ENCODE measurements around the gene ITGB3.
"Not testable (repeated sequence)": the region's sequence is repeated elsewhere in the genome, so short reads cannot be mapped to it uniquely, and the experiment has no call there.

ITGB3 gene

GRCh38 chr17:47223007-47223406 lies 30.6 kb upstream of the ITGB3 start:
- no peak for DNase-seq

- no peak for DNase-seq
Measured at GRCh38 chr17:47223460-47223859, 30.2 kb upstream of the ITGB3 start.

- DNase-seq: not testable (repeated sequence)
Measured at GRCh38 chr17:47224077-47224476, 29.6 kb upstream of the ITGB3 start.

GRCh38 chr17:47224966-47225365 lies 28.7 kb upstream of the ITGB3 start:
- DNase-seq: peak; percentile 43

GRCh38 chr17:47225436-47225858 lies 28.2 kb upstream of the ITGB3 start:
- peak; percentile 89 for DNase-seq

GRCh38 chr17:47225911-47226688 lies 27.5 kb upstream of the ITGB3 start:
- DNase-seq: no peak

GRCh38 chr17:47227862-47228261 lies 25.8 kb upstream of the ITGB3 start:
- no peak for DNase-seq

- peak; percentile 92 for DNase-seq
Measured at GRCh38 chr17:47229535-47230443, 23.8 kb upstream of the ITGB3 start.

- DNase-seq: no peak
Measured at GRCh38 chr17:47230864-47231263, 22.8 kb upstream of the ITGB3 start.

GRCh38 chr17:47231334-47231733 lies 22.3 kb upstream of the ITGB3 start:
- no peak for DNase-seq

- no peak for DNase-seq
Measured at GRCh38 chr17:47231866-47232265, 21.8 kb upstream of the ITGB3 start.

- no peak for DNase-seq
Measured at GRCh38 chr17:47232465-47232864, 21.2 kb upstream of the ITGB3 start.

GRCh38 chr17:47235506-47235905 lies 18.1 kb upstream of the ITGB3 start:
- DNase-seq: no peak

GRCh38 chr17:47235923-47236322 lies 17.7 kb upstream of the ITGB3 start:
- no peak for DNase-seq

GRCh38 chr17:47237841-47238240 lies 15.8 kb upstream of the ITGB3 start:
- no peak for DNase-seq

- DNase-seq: no peak
Measured at GRCh38 chr17:47238321-47239010, 15.2 kb upstream of the ITGB3 start.

GRCh38 chr17:47239619-47239966 lies 14.0 kb upstream of the ITGB3 start:
- no peak for DNase-seq

- peak; percentile 94 for DNase-seq
Measured at GRCh38 chr17:47239967-47240651, 13.5 kb upstream of the ITGB3 start.

- DNase-seq: no peak
Measured at GRCh38 chr17:47240806-47241205, 12.8 kb upstream of the ITGB3 start.

- no peak for DNase-seq
Measured at GRCh38 chr17:47242648-47243047, 11.0 kb upstream of the ITGB3 start.

- DNase-seq: no peak
Measured at GRCh38 chr17:47243737-47244598, 9.7 kb upstream of the ITGB3 start.

GRCh38 chr17:47244697-47245096 lies 8.9 kb upstream of the ITGB3 start:
- no peak for DNase-seq
